GM18499 (cell line): ENCODE data around the gene SLC10A4.

Experiments used
- ATAC-seq: cut with Tn5 transposase; IDR thresholded peaks from one replicate; pipeline ENCODE4 v1.9.1; 2021; ENCODE audit warnings: moderate number of reproducible peaks; ENCODE audit not compliant: insufficient read depth, unreplicated experiment

Gene SLC10A4

GRCh38 chr4:48484494-48485168 lies 1.5 kb downstream of the SLC10A4 start:
- ATAC-seq, result no peak

GRCh38 chr4:48489683-48490011 lies 6.5 kb downstream of the SLC10A4 start:
- ATAC-seq, result no peak

DNA sequence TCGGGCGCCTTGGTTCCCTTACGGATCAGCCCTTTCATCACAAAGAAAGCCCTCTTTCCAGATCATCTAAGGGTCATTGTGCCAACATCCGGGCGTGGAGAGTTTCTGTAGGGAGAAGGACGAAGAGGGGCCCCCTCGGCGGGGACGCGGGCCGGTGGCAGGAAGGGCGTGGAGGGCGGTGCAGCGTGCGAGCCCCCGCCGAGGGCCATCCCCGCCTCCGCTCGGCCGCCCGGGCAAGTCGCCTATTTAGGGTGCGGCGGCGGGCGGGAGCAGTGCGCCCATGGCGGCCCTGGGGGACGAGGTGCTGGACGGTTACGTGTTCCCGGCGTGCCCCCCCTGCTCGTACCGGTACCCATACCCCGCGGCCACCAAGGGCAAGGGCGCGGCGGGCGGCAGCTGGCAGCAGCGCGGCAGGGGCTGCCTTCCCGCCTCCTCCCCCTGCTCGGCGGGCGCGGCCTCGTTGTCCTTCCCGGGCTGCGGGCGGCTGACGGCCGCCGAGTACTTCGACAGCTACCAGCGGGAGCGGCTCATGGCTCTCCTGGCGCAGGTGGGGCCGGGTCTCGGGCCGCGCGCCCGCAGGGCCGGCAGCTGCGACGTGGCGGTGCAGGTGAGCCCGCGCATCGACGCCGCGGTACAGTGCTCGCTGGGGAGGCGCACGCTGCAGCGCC lies 7.0 kb downstream of the SLC10A4 start, which contains the start of gene ZAR1:
Gene ZAR1, plus strand, starts transcription at position 241 of the 668 bp plus-strand sequence. Its CDS starts 40 bp downstream, at position 281.
- no peak for ATAC-seq

- ATAC-seq, result no peak
Measured at GRCh38 chr4:48490680-48491513, 7.8 kb downstream of the SLC10A4 start.

- ATAC-seq, result no peak
Measured at GRCh38 chr4:48491514-48492176, 8.5 kb downstream of the SLC10A4 start.

DNA sequence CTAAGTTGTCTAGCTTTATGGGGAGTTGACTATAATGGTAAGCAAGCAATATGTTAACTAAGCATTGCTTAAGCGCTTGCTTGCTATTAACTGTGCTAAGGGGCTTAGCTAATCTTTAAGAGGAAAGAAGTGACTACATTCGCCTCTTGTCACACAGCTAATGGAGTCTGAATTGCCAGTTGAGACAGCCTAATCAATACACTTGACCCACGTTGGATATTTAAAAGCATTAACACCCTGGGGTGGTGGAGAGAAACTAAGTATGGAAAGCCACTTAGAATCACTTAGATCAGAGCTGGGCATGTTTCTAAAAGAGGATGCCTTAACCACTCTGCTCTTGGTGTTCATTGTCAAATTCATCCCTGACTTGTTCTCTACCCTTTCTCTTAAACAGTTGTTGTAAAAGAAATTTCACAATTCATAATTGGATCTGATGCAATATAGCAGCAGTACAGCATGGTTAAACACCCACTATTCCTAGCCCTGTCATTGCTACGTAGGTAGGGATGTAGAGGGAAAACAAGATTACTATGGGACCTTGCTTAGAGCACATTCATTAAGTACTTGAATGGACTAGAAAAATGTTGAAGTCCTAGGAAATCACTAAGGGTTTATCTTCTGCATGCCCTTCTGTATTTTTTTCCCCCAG lies 10.4 kb downstream of the SLC10A4 start:
- ATAC-seq, result no peak

DNA sequence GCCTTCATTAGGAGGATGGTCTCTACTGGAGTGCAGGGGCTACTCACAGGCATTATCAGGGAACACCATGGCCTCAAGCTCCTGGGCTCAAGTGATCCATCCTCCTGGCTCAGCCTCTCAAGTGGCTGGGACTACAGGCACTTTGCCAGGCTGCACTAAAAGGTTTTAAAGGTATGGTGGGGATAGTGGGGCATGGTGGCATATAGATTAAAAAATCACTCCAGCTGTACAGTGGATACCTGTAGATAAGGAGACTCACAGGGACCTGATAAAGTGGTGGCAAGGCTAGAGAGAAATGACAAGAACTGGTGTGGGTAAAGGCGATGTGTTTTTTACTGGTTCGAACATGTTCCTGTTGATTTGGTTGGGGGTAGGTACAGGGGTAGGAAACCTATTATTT lies 12.8 kb downstream of the SLC10A4 start:
- no peak for ATAC-seq

GRCh38 chr4:48498895-48499294 lies 15.8 kb downstream of the SLC10A4 start:
- ATAC-seq, result no peak

GRCh38 chr4:48499551-48500066 lies 16.5 kb downstream of the SLC10A4 start:
- ATAC-seq, result peak; percentile 80

GRCh38 chr4:48503233-48504025 lies 20.3 kb downstream of the SLC10A4 start:
- ATAC-seq, result no peak

GRCh38 chr4:48504026-48504330 lies 20.8 kb downstream of the SLC10A4 start:
- no peak for ATAC-seq

- no peak for ATAC-seq
Measured at GRCh38 chr4:48504352-48504751, 21.2 kb downstream of the SLC10A4 start.

DNA sequence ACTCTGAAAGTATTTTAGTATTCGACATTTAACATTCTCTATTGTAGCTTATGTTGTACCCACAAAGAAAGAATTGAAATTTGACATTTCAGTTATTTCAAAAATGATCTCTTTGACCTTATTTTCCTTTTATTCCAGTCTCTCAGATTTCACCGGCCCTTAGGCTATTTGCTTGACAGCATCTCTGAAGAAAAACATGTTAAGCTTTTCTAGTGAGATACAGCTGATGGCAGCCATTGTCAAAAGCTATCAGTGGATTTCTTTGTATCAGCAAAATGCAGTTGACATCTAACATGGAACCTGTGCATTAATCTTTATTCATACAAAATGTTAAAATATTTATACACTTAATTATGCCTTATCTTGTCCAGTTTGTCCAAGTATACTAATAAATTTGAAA lies 23.6 kb downstream of the SLC10A4 start:
- ATAC-seq, result no peak

DNA sequence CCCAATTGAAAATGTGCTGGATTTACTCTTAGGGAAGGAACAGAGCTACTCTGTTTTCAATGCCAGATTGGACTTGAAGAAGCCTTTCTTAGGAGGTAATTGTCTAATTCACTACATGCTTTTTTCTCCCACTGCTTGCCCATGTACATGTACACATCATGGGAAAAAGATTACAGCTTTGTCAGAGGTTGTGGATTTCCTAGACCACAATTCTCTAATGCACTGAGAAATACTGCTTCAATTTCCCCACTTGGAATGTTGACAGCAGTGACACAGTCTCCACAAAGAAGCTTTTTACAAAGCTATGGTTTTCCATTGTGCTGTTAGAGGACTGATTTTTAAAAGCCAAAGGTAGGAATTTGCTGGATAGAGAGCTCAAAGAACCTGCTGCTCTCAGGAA lies 26.4 kb downstream of the SLC10A4 start:
- no peak for ATAC-seq

GRCh38 chr4:48518143-48518542 lies 35.0 kb downstream of the SLC10A4 start:
- no peak for ATAC-seq

DNA sequence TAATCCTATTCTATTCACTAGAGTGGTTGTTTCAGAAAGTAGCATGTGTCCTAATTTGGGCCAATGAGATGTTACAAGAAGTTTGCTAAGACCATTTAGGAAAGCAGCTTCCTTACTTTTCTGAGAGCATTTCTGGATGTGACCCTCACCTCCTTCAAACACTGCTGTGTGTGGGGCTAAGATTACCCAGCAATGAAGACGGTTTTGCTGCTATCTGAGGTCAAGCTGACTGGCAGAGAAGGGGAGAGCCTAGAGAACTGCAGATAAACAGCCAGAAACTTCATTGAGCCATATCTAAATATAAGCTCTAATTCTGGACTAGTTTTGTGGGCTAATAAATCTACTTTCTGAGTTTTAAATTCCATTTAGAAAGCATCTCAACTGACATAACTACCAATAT lies 43.3 kb downstream of the SLC10A4 start:
- no peak for ATAC-seq

- no peak for ATAC-seq
Measured at GRCh38 chr4:48538358-48538757, 55.2 kb downstream of the SLC10A4 start.
